HCT116 (cell line): ENCODE data around the gene TTLL5. TPM values are rescaled to one million over a fixed set of nuclear protein-coding genes. Genes with fewer than 3 reads are reported as not detected.

Experiments
- ATAC-seq: fragments of 200-7000 bp; cut with Tn5 transposase; 2 replicates; pipeline ENCODE4 v1.9.1; 2020; ENCODE audit warnings: mild to moderate bottlenecking, moderate library complexity
- BruUV-seq: library from RNA; stranded (reverse); fragments of 400-500 nt; replicated peaks from 2 replicates; lab custom pipeline; 2021; lab: Mats Ljungman, UMichigan
- CTCF ChIA-PET: fragments of 300-600 bp; sonication (Branson Sonifier 250); formaldehyde crosslinking; loops from one replicate; lab custom pipeline; 2021; ENCODE audit warnings: antibody characterized with exemption; lab: Charles Lee
- POLR2A ChIA-PET: fragments of 300-600, 350-600 bp; sonication (Branson Sonifier 250); formaldehyde crosslinking; loops from one replicate; lab custom pipeline; 2021; ENCODE audit warnings: antibody characterized with exemption; lab: Charles Lee
- RAD21 ChIA-PET, 2 experiments: fragments of 300-600 bp; sonication (Branson Sonifier 250); formaldehyde crosslinking; loops; one replicate each; lab custom pipeline; 2023; ENCODE audit warnings: low total read pairs in 2 of 2; ENCODE audit not compliant: uncharacterized antibody in 2 of 2, unreplicated experiment in 2 of 2, low non-redundant PET in 1 of 2; lab: Charles Lee
- DNase-seq: peaks from one replicate; pipeline ENCODE4 v3.0.0-alpha.2; 2010; ENCODE audit warnings: low read depth, low spot score
- H2AFZ ChIP-seq: fragments of 200-600 bp; shearing (Covaris generic), sonication (generic); 2 replicates; pipeline ENCODE4 v1.6.1; 2017; ENCODE audit warnings: low read depth, mixed run types, mixed read lengths, antibody characterized with exemption, low read length; ENCODE audit not compliant: poor library complexity, severe bottlenecking
- H3K27ac ChIP-seq: 2 replicates; pipeline ENCODE4 v1.5.1; 2012; ENCODE audit warnings: low read depth, low read length
- H3K27me3 ChIP-seq: fragments of 200-600 bp; sonication (generic); 2 replicates; pipeline ENCODE4 v1.6.1; 2016; ENCODE audit warnings: mixed run types, low read length, mixed read lengths; ENCODE audit not compliant: insufficient read depth
- H3K36me3 ChIP-seq, 2 experiments: fragments of 200-500 bp in 1 of 2; fragments of 200-600 bp in 1 of 2; sonication (Bioruptor generic) in 1 of 2; sonication (generic) in 1 of 2; 2 replicates each; pipeline versions ENCODE4 v1.5.1 to v1.6.1; 2014 to 2016; ENCODE audit warnings: low read length in 2 of 2, inconsistent platforms in 1 of 2, mixed read lengths in 1 of 2, mixed run types in 1 of 2; ENCODE audit not compliant: insufficient read depth in 2 of 2, control insufficient read depth in 1 of 2
- H3K4me1 ChIP-seq, 2 experiments: fragments of 200-600 bp in 1 of 2; sonication (generic) in 1 of 2; 2 replicates each; pipeline versions ENCODE4 v1.5.1 to v1.6.1; 2012 to 2017; ENCODE audit warnings: low read length in 2 of 2, inconsistent platforms in 1 of 2, mild to moderate bottlenecking in 1 of 2, mixed read lengths in 1 of 2, mixed run types in 1 of 2, moderate library complexity in 1 of 2; ENCODE audit not compliant: insufficient read depth in 2 of 2, control insufficient read depth in 1 of 2
- H3K4me2 ChIP-seq: fragments of 200-600 bp; sonication (generic); 2 replicates; pipeline ENCODE4 v1.6.1; 2017; ENCODE audit warnings: mixed run types, low read length, mixed read lengths
- H3K4me3 ChIP-seq, 2 experiments: fragments of 200-600 bp in 1 of 2; sonication (generic) in 1 of 2; replicated peaks in 1 of 2; 2 replicates each; pipeline ENCODE4 v1.5.1; 2011 to 2016; ENCODE audit warnings: low read length in 2 of 2, control low read depth in 1 of 2, low read depth in 1 of 2, mild to moderate bottlenecking in 1 of 2, mixed read lengths in 1 of 2, mixed run types in 1 of 2
- H3K79me2 ChIP-seq: fragments of 200-600 bp; sonication (generic); 2 replicates; pipeline ENCODE4 v1.6.1; 2017; ENCODE audit warnings: mild to moderate bottlenecking, mixed run types, low read length, moderate library complexity, mixed read lengths; ENCODE audit not compliant: insufficient read depth
- H3K9ac ChIP-seq: fragments of 200-600 bp; sonication (generic); 2 replicates; pipeline ENCODE4 v1.6.1; 2016; ENCODE audit warnings: low read length, mixed read lengths
- H3K9me2 ChIP-seq: fragments of 200-600 bp; sonication (generic), shearing (Covaris generic); 2 replicates; pipeline ENCODE4 v1.6.1; 2017; ENCODE audit warnings: mixed run types, mild to moderate bottlenecking, moderate library complexity; ENCODE audit not compliant: insufficient read depth
- H3K9me3 ChIP-seq, 2 experiments: fragments of 200-500 bp in 1 of 2; fragments of 200-600 bp in 1 of 2; sonication (Bioruptor generic) in 1 of 2; sonication (generic) in 1 of 2; 2 replicates each; pipeline ENCODE4 v1.6.1; 2014 to 2017; ENCODE audit warnings: low read length in 2 of 2, mixed read lengths in 2 of 2, inconsistent platforms in 1 of 2, low read depth in 1 of 2, mild to moderate bottlenecking in 1 of 2, mixed run types in 1 of 2, moderate library complexity in 1 of 2; ENCODE audit not compliant: control insufficient read depth in 1 of 2, insufficient read depth in 1 of 2
- H4K20me1 ChIP-seq: fragments of 200-600 bp; sonication (generic), shearing (Covaris generic); 2 replicates; pipeline ENCODE4 v1.6.1; 2017; ENCODE audit warnings: mixed run types, mild to moderate bottlenecking, moderate library complexity; ENCODE audit not compliant: insufficient read depth
- CEBPB ChIP-seq: IDR thresholded peaks from 2 replicates; pipeline ENCODE4 v1.6.1; 2012; ENCODE audit warnings: low read depth
- EGR1 ChIP-seq: IDR thresholded peaks from 2 replicates; pipeline ENCODE4 v1.6.1; 2012; ENCODE audit warnings: low read depth
- ELF1 ChIP-seq: IDR thresholded peaks from 2 replicates; pipeline ENCODE4 v1.6.1; 2012; ENCODE audit warnings: low read depth, borderline replicate concordance
- EZH2phosphoT487 ChIP-seq: fragments of 200-600 bp; IDR thresholded peaks from 2 replicates; pipeline ENCODE4 v1.6.1; 2018; ENCODE audit warnings: antibody characterized with exemption, borderline replicate concordance
- POLR2A ChIP-seq: IDR thresholded peaks from 2 replicates; pipeline ENCODE4 v1.7.0; 2011; ENCODE audit warnings: borderline replicate concordance; ENCODE audit not compliant: insufficient read depth, insufficient read length; ENCODE audit errors: extremely low read depth
- POLR2AphosphoS5 ChIP-seq: IDR thresholded peaks from 2 replicates; pipeline ENCODE4 v1.6.1; 2011; ENCODE audit warnings: mild to moderate bottlenecking, low read depth, low read length, moderate library complexity
- RAD21 ChIP-seq: IDR thresholded peaks from 2 replicates; pipeline ENCODE4 v1.6.1; 2012; ENCODE audit warnings: low read depth, mild to moderate bottlenecking
- REST ChIP-seq: IDR thresholded peaks from 2 replicates; pipeline ENCODE4 v1.6.1; 2012; ENCODE audit warnings: low read depth
- SP1 ChIP-seq: IDR thresholded peaks from 2 replicates; pipeline ENCODE4 v1.6.1; 2012; ENCODE audit warnings: low read depth
- SRF ChIP-seq: IDR thresholded peaks from 2 replicates; pipeline ENCODE4 v1.6.1; 2012; ENCODE audit warnings: low read depth
- TCF7L2 ChIP-seq: IDR thresholded peaks from 2 replicates; pipeline ENCODE4 v1.7.0; 2011; ENCODE audit warnings: borderline replicate concordance, inconsistent platforms; ENCODE audit not compliant: insufficient read depth, insufficient read length; ENCODE audit errors: extremely low read depth
- YY1 ChIP-seq: IDR thresholded peaks from 2 replicates; pipeline ENCODE4 v1.6.1; 2011; ENCODE audit warnings: low read length, low read depth, moderate library complexity, mild to moderate bottlenecking; ENCODE audit not compliant: insufficient replicate concordance; ENCODE audit errors: extremely low read depth
- ZBTB33 ChIP-seq: IDR thresholded peaks from 2 replicates; pipeline ENCODE4 v1.6.1; 2011; ENCODE audit warnings: mild to moderate bottlenecking, low read length, moderate library complexity; ENCODE audit not compliant: insufficient replicate concordance; ENCODE audit errors: extremely low read depth
- ZFX ChIP-seq: fragments of 450-650 bp; IDR thresholded peaks from 2 replicates; pipeline ENCODE4 v1.6.1; 2017
- intact Hi-C: fragments of 100-400 bp; cut with micrococcal nuclease; formaldehyde crosslinking; loops from 2 replicates; pipeline ENCODE4 v1.10.0; 2022
- total RNA-seq: library from RNA; stranded (reverse); gene quantifications from one replicate; pipeline ENCODE4 v1.2.1, GENCODE V29; 2021; ENCODE audit not compliant: unreplicated experiment

TTLL5 gene
- total RNA-seq, 1 experiment from 2014 or later: 26.2 TPM

DNA sequence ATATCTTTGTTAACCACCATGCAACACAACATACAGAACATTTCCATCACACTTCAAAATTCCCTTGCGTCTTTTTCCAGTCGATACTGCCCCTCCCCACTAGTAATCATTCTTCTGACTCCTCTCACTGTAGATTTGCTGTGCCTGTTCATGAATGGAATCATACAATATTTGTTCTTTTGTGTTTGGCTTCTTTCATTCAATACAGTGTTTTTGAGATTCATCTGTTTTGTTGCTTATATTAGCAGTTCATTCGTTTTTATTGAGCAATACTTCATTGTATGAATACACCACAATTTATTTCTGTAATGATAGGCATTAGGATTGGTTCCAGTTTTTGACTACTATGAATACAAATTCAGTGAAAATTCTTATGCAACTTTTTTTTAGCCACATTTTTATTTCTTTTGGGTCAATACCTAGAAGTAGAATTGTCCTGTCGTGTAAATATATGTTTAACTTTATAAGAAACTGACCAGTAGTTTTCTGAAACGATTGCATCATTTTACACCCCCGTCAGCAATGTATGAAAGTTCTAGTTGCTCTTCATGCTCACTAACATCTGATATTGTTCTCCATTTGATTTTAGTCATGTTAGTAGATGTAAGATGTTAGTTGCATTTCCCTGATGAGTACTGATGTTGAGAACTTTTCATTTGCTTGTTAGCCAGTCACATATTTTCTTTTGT lies 193.2 kb downstream of the TTLL5 start:
- Histone ChIP-seq H3K4me3 (no peak overlapping the region), H3K27me3 (no peaks in the 10 kb centered on the region), H2AFZ (no peak overlapping the region), H3K9ac (no peak overlapping the region), H3K36me3 (no peaks in the 10 kb centered on the region), H4K20me1 (no peaks in the 10 kb centered on the region), H3K4me2 (no peak overlapping the region), H3K9me2 (no peaks in the 10 kb centered on the region), H3K79me2 (no peaks in the 10 kb centered on the region), H3K27ac (no peak overlapping the region), H3K4me1 (no peaks in the 10 kb centered on the region), H3K9me3 (no peaks in the 10 kb centered on the region)
- no peak for DNase-seq
- no TSS peak for BruUV-seq
- no peak for ATAC-seq
- ChIA-PET POLR2A (no interaction called here), RAD21 (no interaction called here), CTCF (no interaction called here)
- no peak for TF ChIP-seq CEBPB
- TF ChIP-seq POLR2AphosphoS5: no peak
- TF ChIP-seq SP1: no peak
- TF ChIP-seq TCF7L2: no peak
- no peak for TF ChIP-seq EZH2phosphoT487
- no peak for TF ChIP-seq ZFX
- intact Hi-C loops: no loop called here

GRCh38 chr14:75857199-75857598 lies 196.2 kb downstream of the TTLL5 start:
- BruUV-seq: no TSS peak
- ATAC-seq: no peak
- POLR2A ChIA-PET: no interaction called here
- TF ChIP-seq SRF: no peak
- no peak for TF ChIP-seq YY1
- TF ChIP-seq POLR2A: no peak
- no peak for TF ChIP-seq REST
- no peak for TF ChIP-seq ZBTB33
- TF ChIP-seq EGR1: no peak
- no peak for TF ChIP-seq ELF1
- TF ChIP-seq RAD21: no peak
- no peak for TF ChIP-seq POLR2AphosphoS5
- no peak for TF ChIP-seq CEBPB

More at GRCh38 chr14:75857199-75857598, 196.2 kb downstream of the TTLL5 start:
- no peaks in the 10 kb centered on the region for H3K27me3 ChIP-seq
- ChIA-PET RAD21 (no interaction called here), CTCF (no interaction called here)
- no peak overlapping the region for H3K4me2 ChIP-seq
- no peak overlapping the region for H3K27ac ChIP-seq
- H3K9me3 ChIP-seq: no peaks in the 10 kb centered on the region
- no peak overlapping the region for H3K9ac ChIP-seq
- peaks cover 15 to 26% of the 10 kb centered on the region in 2 experiments for H3K4me1 ChIP-seq
- DNase-seq: no peak
- intact Hi-C loops: no loop called here
- no peak overlapping the region for H2AFZ ChIP-seq
- H3K79me2 ChIP-seq: no peaks in the 10 kb centered on the region
- H4K20me1 ChIP-seq: no peaks in the 10 kb centered on the region
- no peak overlapping the region for H3K4me3 ChIP-seq
- no peaks in the 10 kb centered on the region for H3K36me3 ChIP-seq
- H3K9me2 ChIP-seq: no peaks in the 10 kb centered on the region
